Activated CD4-positive, alpha-beta memory T cell treated with anti-CD3 and anti-CD28 coated beads for 36 hours (primary cell): ENCODE data around the gene SIMC1. TPM values are rescaled to one million over a fixed set of nuclear protein-coding genes. Genes with fewer than 3 reads are reported as not detected.
"Not testable (repeated sequence)": the region's sequence is repeated elsewhere in the genome, so short reads cannot be mapped to it uniquely, and the experiment has no call there.

Source experiments
- CTCF ChIA-PET: fragments of 350-600 bp; sonication (Branson Sonifier 250); formaldehyde crosslinking; loops from one replicate; lab custom pipeline; 2021; ENCODE audit warnings: antibody characterized with exemption, inconsistent platforms; lab: Charles Lee
- POLR2A ChIA-PET: fragments of 350-600 bp; sonication (Branson Sonifier 250); formaldehyde crosslinking; loops from one replicate; lab custom pipeline; 2021; ENCODE audit warnings: antibody characterized with exemption; lab: Charles Lee
- DNase-seq: peaks from one replicate; pipeline ENCODE4 v3.0.0-alpha.2; 2020
- H3K27ac Mint-ChIP-seq: one replicate; pipeline ENCODE4 v1.8.0; 2021; ENCODE audit warnings: mixed read lengths
- H3K27me3 Mint-ChIP-seq: one replicate; pipeline ENCODE4 v1.8.0; 2021; ENCODE audit warnings: mixed read lengths
- H3K36me3 Mint-ChIP-seq: one replicate; pipeline ENCODE4 v1.8.0; 2021; ENCODE audit warnings: mixed read lengths
- H3K4me1 Mint-ChIP-seq: one replicate; pipeline ENCODE4 v1.8.0; 2021; ENCODE audit warnings: low read depth, mixed read lengths
- H3K4me3 Mint-ChIP-seq: one replicate; pipeline ENCODE4 v1.8.0; 2021; ENCODE audit warnings: mild to moderate bottlenecking, mixed read lengths
- H3K9me3 Mint-ChIP-seq: one replicate; pipeline ENCODE4 v1.8.0; 2021; ENCODE audit warnings: mixed read lengths
- intact Hi-C: fragments of 100-400 bp; cut with micrococcal nuclease; formaldehyde crosslinking; loops from one replicate; pipeline ENCODE4 v1.15.1; 2023
- total RNA-seq, 2 experiments: library from RNA; stranded (reverse); gene quantifications; one replicate each; pipeline ENCODE4 v1.2.3, GENCODE V29; 2021

Gene SIMC1
- total RNA-seq, 2 experiments from 2014 or later = 24.4 to 26.8 TPM

GRCh38 chr5:176228358-176228757 lies 9.9 kb upstream of the SIMC1 start:
- H3K9me3 Mint-ChIP-seq, H3K27ac Mint-ChIP-seq, intact Hi-C loops, POLR2A ChIA-PET, H3K36me3 Mint-ChIP-seq, DNase-seq, CTCF ChIA-PET, H3K4me3 Mint-ChIP-seq, H3K27me3 Mint-ChIP-seq, H3K4me1 Mint-ChIP-seq: not testable (repeated sequence)

- CTCF ChIA-PET = not testable (repeated sequence)
These were observed 5.0 kb upstream of the SIMC1 start for GRCh38 chr5:176233253-176233652.

GRCh38 chr5:176235155-176235554 lies 3.1 kb upstream of the SIMC1 start:
- POLR2A ChIA-PET, H3K4me3 Mint-ChIP-seq, H3K4me1 Mint-ChIP-seq, H3K27ac Mint-ChIP-seq, H3K9me3 Mint-ChIP-seq, H3K27me3 Mint-ChIP-seq, H3K36me3 Mint-ChIP-seq: not testable (repeated sequence)
- intact Hi-C loops = loop anchor here (5.0 to 10.0 kb wide), 2 partner anchors 150 to 362 kb away; partner anchors contain the start of genes HIGD2A and NOP16
- DNase-seq = peak; percentile 12
- CTCF ChIA-PET = interaction anchor here (0.7 to 1.8 kb wide), 2 partner anchors 126 to 142 kb away, joined by 3 to 10 read pairs; partner anchors contain the start of gene KIAA1191

More at GRCh38 chr5:176233253-176233652, 5.0 kb upstream of the SIMC1 start:
- H3K4me3 Mint-ChIP-seq, H3K4me1 Mint-ChIP-seq, POLR2A ChIA-PET, H3K36me3 Mint-ChIP-seq, H3K27ac Mint-ChIP-seq, DNase-seq, H3K9me3 Mint-ChIP-seq, H3K27me3 Mint-ChIP-seq: not testable (repeated sequence)
- intact Hi-C loops = loop anchor here (10.0 kb wide), 1 partner anchor 152 kb away; the partner anchor contains the start of genes HIGD2A and NOP16

GRCh38 chr5:176238645-176239283 lies 540 bp downstream of the SIMC1 start:
- POLR2A ChIA-PET = not testable (repeated sequence)

GRCh38 chr5:176239304-176239703 lies 1.1 kb downstream of the SIMC1 start:
- DNase-seq, H3K4me3 Mint-ChIP-seq, H3K9me3 Mint-ChIP-seq, CTCF ChIA-PET, H3K36me3 Mint-ChIP-seq, H3K27me3 Mint-ChIP-seq, POLR2A ChIA-PET, H3K4me1 Mint-ChIP-seq, H3K27ac Mint-ChIP-seq: not testable (repeated sequence)
- intact Hi-C loops = loop anchor here (5.0 to 10.0 kb wide), 2 partner anchors 145 to 358 kb away; partner anchors contain the start of genes HIGD2A and NOP16

More at GRCh38 chr5:176238645-176239283, 540 bp downstream of the SIMC1 start:
- H3K27ac Mint-ChIP-seq, H3K4me1 Mint-ChIP-seq, CTCF ChIA-PET, H3K4me3 Mint-ChIP-seq, DNase-seq, H3K36me3 Mint-ChIP-seq, H3K9me3 Mint-ChIP-seq, H3K27me3 Mint-ChIP-seq: not testable (repeated sequence)
- intact Hi-C loops = loop anchor here (5.0 to 10.0 kb wide), 2 partner anchors 146 to 359 kb away; partner anchors contain the start of genes HIGD2A and NOP16

DNA sequence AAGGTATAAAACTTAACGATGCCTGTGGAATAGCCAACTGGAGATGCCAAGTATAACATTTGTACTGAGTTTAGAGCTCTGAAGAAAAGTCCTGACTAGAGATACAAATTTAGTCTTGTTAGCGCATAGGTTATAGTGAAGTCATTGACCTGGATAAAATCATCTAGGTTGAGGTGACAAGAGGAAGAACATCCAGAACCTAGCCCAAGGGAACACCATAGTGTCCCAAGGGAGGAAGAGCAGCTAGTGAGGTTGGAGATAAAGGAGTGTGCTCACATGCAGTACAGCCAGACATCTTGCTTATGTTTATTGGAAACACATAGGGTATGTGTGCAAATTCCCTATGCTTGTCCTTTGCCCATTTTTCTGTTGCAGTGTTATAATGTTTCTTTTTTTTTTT lies 6.1 kb downstream of the SIMC1 start:
- H3K4me1 Mint-ChIP-seq, CTCF ChIA-PET, H3K27ac Mint-ChIP-seq, DNase-seq, H3K36me3 Mint-ChIP-seq, H3K27me3 Mint-ChIP-seq, intact Hi-C loops, H3K4me3 Mint-ChIP-seq, H3K9me3 Mint-ChIP-seq, POLR2A ChIA-PET: not testable (repeated sequence)

DNA sequence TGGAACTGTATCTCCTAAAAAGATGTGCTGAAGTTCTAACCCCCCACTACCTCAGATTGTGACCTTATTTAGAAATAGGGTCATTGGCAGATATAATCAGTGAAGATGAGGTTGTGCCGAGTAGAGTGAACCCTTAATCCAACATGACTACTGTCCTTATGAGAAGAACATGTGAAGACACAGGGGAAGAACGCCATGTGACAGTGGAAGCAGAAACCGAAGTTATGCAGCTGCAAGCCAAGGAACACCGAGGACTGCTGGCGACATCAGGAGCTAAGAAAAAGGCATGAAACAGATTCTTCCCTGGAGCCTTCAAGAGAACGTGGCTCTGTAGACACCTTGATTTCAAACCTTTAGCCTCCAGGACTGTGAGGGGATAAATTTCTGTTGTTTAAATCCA lies 6.8 kb downstream of the SIMC1 start:
- H3K27me3 Mint-ChIP-seq, POLR2A ChIA-PET, H3K36me3 Mint-ChIP-seq, intact Hi-C loops, H3K4me1 Mint-ChIP-seq, H3K27ac Mint-ChIP-seq, H3K9me3 Mint-ChIP-seq, H3K4me3 Mint-ChIP-seq, CTCF ChIA-PET, DNase-seq: not testable (repeated sequence)

DNA sequence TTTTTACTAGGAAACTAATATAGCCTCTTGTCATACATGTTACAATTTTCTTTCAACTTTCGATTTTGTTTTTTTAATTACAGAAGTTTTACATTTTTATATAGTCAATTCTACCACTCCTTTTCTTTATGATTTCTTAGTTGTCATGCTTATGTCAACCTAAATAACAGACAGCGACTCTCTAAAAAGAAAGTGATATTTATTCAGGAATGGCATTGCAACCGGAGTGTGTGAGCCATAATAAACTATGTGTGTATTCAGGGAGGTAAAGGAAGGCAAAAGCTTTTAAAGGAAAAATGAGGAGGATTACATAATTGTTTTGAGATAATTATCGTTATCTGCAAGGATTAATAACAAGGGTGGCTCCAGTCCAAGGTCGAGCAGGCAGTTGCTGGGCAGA lies 7.3 kb downstream of the SIMC1 start:
- H3K4me1 Mint-ChIP-seq, H3K27ac Mint-ChIP-seq, POLR2A ChIA-PET, DNase-seq, intact Hi-C loops, H3K27me3 Mint-ChIP-seq, H3K36me3 Mint-ChIP-seq, H3K9me3 Mint-ChIP-seq, H3K4me3 Mint-ChIP-seq, CTCF ChIA-PET: not testable (repeated sequence)

GRCh38 chr5:176250691-176251090 lies 12.5 kb downstream of the SIMC1 start:
- H3K4me1 Mint-ChIP-seq, H3K36me3 Mint-ChIP-seq, H3K27me3 Mint-ChIP-seq, H3K9me3 Mint-ChIP-seq, CTCF ChIA-PET, POLR2A ChIA-PET, DNase-seq, H3K27ac Mint-ChIP-seq, intact Hi-C loops, H3K4me3 Mint-ChIP-seq: not testable (repeated sequence)

DNA sequence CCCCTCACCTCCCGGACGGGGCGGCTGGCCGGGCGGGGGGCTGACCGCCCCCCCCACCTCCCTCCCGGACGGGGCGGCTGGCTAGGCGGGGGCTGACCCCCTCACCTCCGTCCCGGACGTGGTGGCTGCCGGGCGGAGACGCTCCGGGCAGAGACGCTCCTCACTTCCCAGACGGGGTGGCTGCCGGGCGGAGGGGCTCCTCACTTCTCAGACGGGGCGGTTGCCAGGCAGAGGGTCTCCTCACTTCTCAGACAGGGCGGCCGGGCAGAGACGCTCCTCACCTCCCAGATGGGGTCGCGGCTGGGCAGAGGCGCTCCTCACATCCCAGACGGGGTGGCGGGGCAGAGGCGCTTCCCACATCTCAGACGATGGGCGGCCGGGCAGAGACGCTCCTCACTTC lies 13.9 kb downstream of the SIMC1 start:
- H3K27me3 Mint-ChIP-seq, H3K36me3 Mint-ChIP-seq, CTCF ChIA-PET, H3K4me3 Mint-ChIP-seq, POLR2A ChIA-PET, intact Hi-C loops, DNase-seq, H3K27ac Mint-ChIP-seq, H3K4me1 Mint-ChIP-seq, H3K9me3 Mint-ChIP-seq: not testable (repeated sequence)

GRCh38 chr5:176253370-176254065 lies 15.3 kb downstream of the SIMC1 start:
- intact Hi-C loops, H3K36me3 Mint-ChIP-seq, H3K27ac Mint-ChIP-seq, DNase-seq, H3K4me3 Mint-ChIP-seq, H3K27me3 Mint-ChIP-seq, POLR2A ChIA-PET, CTCF ChIA-PET, H3K4me1 Mint-ChIP-seq, H3K9me3 Mint-ChIP-seq: not testable (repeated sequence)

DNA sequence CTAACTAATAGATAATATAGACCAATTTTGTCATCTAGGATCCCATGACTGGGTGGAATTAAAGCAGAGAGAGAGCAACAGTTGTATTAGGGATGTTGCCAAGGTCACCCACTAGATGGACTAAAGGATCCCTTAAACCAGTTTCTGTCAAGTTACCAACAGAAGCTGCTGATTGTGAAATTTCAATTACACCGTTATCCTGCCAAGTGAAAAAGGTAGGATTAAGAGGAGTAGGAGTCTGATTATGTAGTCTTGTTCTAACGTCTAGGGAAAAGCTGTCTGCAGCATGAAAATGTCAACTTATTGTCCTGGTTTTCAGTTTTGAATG lies 15.8 kb downstream of the SIMC1 start:
- CTCF ChIA-PET, DNase-seq, H3K27me3 Mint-ChIP-seq, intact Hi-C loops, H3K4me1 Mint-ChIP-seq, H3K4me3 Mint-ChIP-seq, POLR2A ChIA-PET, H3K27ac Mint-ChIP-seq, H3K36me3 Mint-ChIP-seq, H3K9me3 Mint-ChIP-seq: not testable (repeated sequence)
